ENCODE data around the gene CDH4. TPM values are rescaled to one million over a fixed set of nuclear protein-coding genes. Genes with fewer than 3 reads are reported as not detected.

Gene CDH4
- total RNA-seq, 1 experiment from 2014 or later, result not detected

GRCh38 chr20:61655591-61655990 lies 403.5 kb downstream of the CDH4 start:
- ChIA-PET POLR2A (ENCODE audit: unreplicated experiment) (no interaction called here), CTCF (no interaction called here)
- H3K9me2 ChIP-seq (ENCODE audit: insufficient read depth), result no peaks in the 10 kb centered on the region

GRCh38 chr20:61656198-61656597 lies 404.1 kb downstream of the CDH4 start:
- Histone ChIP-seq H3K79me2 (ENCODE audit: low read depth) (no peaks in the 10 kb centered on the region), H3K27me3 (ENCODE audit: insufficient read depth, low read depth) (peaks cover 83% of the 10 kb centered on the region), H4K20me1 (ENCODE audit: insufficient read depth) (no peaks in the 10 kb centered on the region), H3K4me1 (replicated peaks; ENCODE audit: insufficient read depth) (no peaks in the 10 kb centered on the region), H3K36me3 (ENCODE audit: low read depth) (no peaks in the 10 kb centered on the region), H3F3A (ENCODE audit: insufficient read depth, low read depth) (no peaks in the 10 kb centered on the region), H3K27ac (no peak overlapping the region), H3K9me3 (ENCODE audit: insufficient read depth, low read depth) (no peaks in the 10 kb centered on the region), H3K9me2 (ENCODE audit: insufficient read depth) (no peaks in the 10 kb centered on the region), H3K4me3 (no peak overlapping the region), H2AFZ (no peak overlapping the region), H3K4me2 (no peak overlapping the region)
- BruUV-seq (replicated peaks), result no TSS peak
- ChIA-PET POLR2A (ENCODE audit: unreplicated experiment) (no interaction called here), CTCF (no interaction called here)
- no peak for TF ChIP-seq EZH2 (IDR thresholded peaks at IDR 0.05; ENCODE audit: low read depth)
- TF ChIP-seq CTCF (conservative IDR thresholded peaks at IDR 0.05), result no peak
- intact Hi-C loops (cut with micrococcal nuclease; ENCODE audit: unreplicated experiment), result no loop called here
- DNase-seq, result no peak

More at GRCh38 chr20:61655591-61655990, 403.5 kb downstream of the CDH4 start:
- Histone ChIP-seq H3K79me2 (ENCODE audit: low read depth) (no peaks in the 10 kb centered on the region), H3K36me3 (ENCODE audit: low read depth) (no peaks in the 10 kb centered on the region), H3K4me3 (no peak overlapping the region), H3K27ac (no peak overlapping the region), H3K4me1 (replicated peaks; ENCODE audit: insufficient read depth) (no peaks in the 10 kb centered on the region), H4K20me1 (ENCODE audit: insufficient read depth) (no peaks in the 10 kb centered on the region), H3K27me3 (ENCODE audit: insufficient read depth, low read depth) (peaks cover 83% of the 10 kb centered on the region), H2AFZ (no peak overlapping the region), H3K4me2 (no peak overlapping the region), H3K9me3 (ENCODE audit: insufficient read depth, low read depth) (no peaks in the 10 kb centered on the region), H3F3A (ENCODE audit: insufficient read depth, low read depth) (no peaks in the 10 kb centered on the region)
- TF ChIP-seq EZH2 (IDR thresholded peaks at IDR 0.05; ENCODE audit: low read depth), result no peak
- no peak for TF ChIP-seq CTCF (conservative IDR thresholded peaks at IDR 0.05)
- no peak for DNase-seq
- BruUV-seq (replicated peaks), result no TSS peak
- intact Hi-C loops (cut with micrococcal nuclease; ENCODE audit: unreplicated experiment), result no loop called here

- Histone ChIP-seq H3K4me2 (no peak overlapping the region), H4K20me1 (ENCODE audit: insufficient read depth) (0 out of 2 replicates have a peak, but pooled peaks cover 4% of the 10 kb centered on the region), H3K27ac (no peak overlapping the region), H3K36me3 (ENCODE audit: low read depth) (no peaks in the 10 kb centered on the region), H3F3A (ENCODE audit: insufficient read depth, low read depth) (no peaks in the 10 kb centered on the region), H3K4me3 (no peak overlapping the region), H3K9me3 (ENCODE audit: insufficient read depth, low read depth) (no peaks in the 10 kb centered on the region), H3K27me3 (ENCODE audit: insufficient read depth, low read depth) (peaks cover 85% of the 10 kb centered on the region), H3K4me1 (replicated peaks; ENCODE audit: insufficient read depth) (no peaks in the 10 kb centered on the region), H3K79me2 (ENCODE audit: low read depth) (no peaks in the 10 kb centered on the region), H2AFZ (no peak overlapping the region), H3K9me2 (ENCODE audit: insufficient read depth) (no peaks in the 10 kb centered on the region)
- CTCF ChIA-PET, result no interaction called here
- DNase-seq, result no peak
- intact Hi-C loops (cut with micrococcal nuclease; ENCODE audit: unreplicated experiment), result no loop called here
- no TSS peak for BruUV-seq (replicated peaks)
- TF ChIP-seq EZH2 (IDR thresholded peaks at IDR 0.05; ENCODE audit: low read depth) (no peak), CTCF (conservative IDR thresholded peaks at IDR 0.05) (no peak)
- POLR2A ChIA-PET (ENCODE audit: unreplicated experiment), result no interaction called here
Measured at GRCh38 chr20:61657721-61658377, 405.8 kb downstream of the CDH4 start.
